IMR-90 (cell line): ENCODE results near the gene SMYD2. TPM values are rescaled to one million over a fixed set of nuclear protein-coding genes. Genes with fewer than 3 reads are reported as not detected.

Experiments used
- ATAC-seq: fragments of 200-7000 bp; cut with Tn5 transposase; 2 replicates; pipeline ENCODE4 v1.9.1; 2020; ENCODE audit warnings: low read depth, mild to moderate bottlenecking, moderate library complexity
- BruUV-seq: library from RNA; stranded (reverse); fragments of 400-500 nt; replicated peaks from 2 replicates; lab custom pipeline; 2021; lab: Mats Ljungman, UMichigan
- CTCF ChIA-PET: fragments of 300-600 bp; formaldehyde crosslinking; extraction: SDS; loops from one replicate; lab custom pipeline; 2021; ENCODE audit warnings: antibody characterized with exemption; lab: Yijun Ruan, JAX
- POLR2A ChIA-PET: fragments of 300-600 bp; sonication (Branson Sonifier 250); formaldehyde crosslinking; loops from one replicate; lab custom pipeline; 2022; ENCODE audit warnings: antibody characterized with exemption; ENCODE audit not compliant: unreplicated experiment; lab: Charles Lee
- DNase-seq: peaks from one replicate; pipeline ENCODE4 v3.0.0; 2013
- H2AFZ ChIP-seq: replicated peaks from 2 replicates; pipeline ENCODE3; 2013; ENCODE audit warnings: low read length, mild to moderate bottlenecking; ENCODE audit not compliant: poor library complexity
- H2AK5ac ChIP-seq: 2 replicates; pipeline ENCODE4 v1.6.1; 2013; ENCODE audit warnings: low read depth, low read length, inconsistent platforms
- H2AK9ac ChIP-seq: replicated peaks from 2 replicates; pipeline ENCODE3; 2013; ENCODE audit warnings: mild to moderate bottlenecking, low read depth, low read length, moderate library complexity; ENCODE audit not compliant: poor library complexity
- H2BK120ac ChIP-seq: 2 replicates; pipeline ENCODE4 v1.6.1; 2013; ENCODE audit warnings: low read depth, low read length, inconsistent platforms
- H2BK15ac ChIP-seq: 3 replicates; pipeline ENCODE4 v1.6.1; 2013; ENCODE audit warnings: low read depth, low read length, inconsistent platforms
- H2BK20ac ChIP-seq: 2 replicates; pipeline ENCODE4 v1.6.1; 2013; ENCODE audit warnings: low read depth, mild to moderate bottlenecking, inconsistent platforms, low read length, moderate library complexity
- H2BK5ac ChIP-seq: 2 replicates; pipeline ENCODE4 v1.6.1; 2013; ENCODE audit warnings: mild to moderate bottlenecking, low read depth, low read length, inconsistent platforms; ENCODE audit not compliant: poor library complexity, severe bottlenecking
- H3K14ac ChIP-seq: replicated peaks from 2 replicates; pipeline ENCODE4 v1.6.1; 2013; ENCODE audit warnings: low read depth, low read length, inconsistent platforms
- H3K18ac ChIP-seq: 2 replicates; pipeline ENCODE4 v1.6.1; 2013; ENCODE audit warnings: low read depth, low read length, control low read depth
- H3K23ac ChIP-seq: 2 replicates; pipeline ENCODE4 v1.6.1; 2013; ENCODE audit warnings: low read depth, low read length, inconsistent platforms
- H3K27ac ChIP-seq: 2 replicates; pipeline ENCODE4 v1.5.1; 2013; ENCODE audit warnings: mild to moderate bottlenecking, control low read depth, low read length; ENCODE audit not compliant: insufficient read depth
- H3K27me3 ChIP-seq: 2 replicates; pipeline ENCODE4 v1.6.1; 2013; ENCODE audit warnings: low read length; ENCODE audit not compliant: control insufficient read depth, insufficient read depth
- H3K36me3 ChIP-seq: 2 replicates; pipeline ENCODE4 v1.6.1; 2013; ENCODE audit warnings: low read length, mixed read lengths; ENCODE audit not compliant: control insufficient read depth, insufficient read depth
- H3K4ac ChIP-seq: 2 replicates; pipeline ENCODE4 v1.6.1; 2013; ENCODE audit warnings: low read depth, low read length, inconsistent platforms
- H3K4me1 ChIP-seq: 2 replicates; pipeline ENCODE4 v1.6.1; 2013; ENCODE audit warnings: low read length, mixed read lengths; ENCODE audit not compliant: control insufficient read depth, insufficient read depth
- H3K4me2 ChIP-seq: 2 replicates; pipeline ENCODE4 v1.6.1; 2013; ENCODE audit warnings: low read depth, mild to moderate bottlenecking, control low read depth, low read length, moderate library complexity
- H3K4me3 ChIP-seq: 2 replicates; pipeline ENCODE4 v1.5.1; 2013; ENCODE audit warnings: low read depth, mild to moderate bottlenecking, control low read depth, low read length, moderate library complexity; ENCODE audit not compliant: insufficient read depth
- H3K56ac ChIP-seq: 2 replicates; pipeline ENCODE4 v1.6.1; 2013; ENCODE audit warnings: low read length, inconsistent platforms; ENCODE audit not compliant: insufficient read depth; ENCODE audit errors: extremely low read depth
- H3K79me1 ChIP-seq, 2 experiments: 2 replicates each; pipeline ENCODE4 v1.6.1; 2013; ENCODE audit warnings: low read length in 2 of 2, inconsistent platforms in 1 of 2, low read depth in 1 of 2
- H3K9ac ChIP-seq: 2 replicates; pipeline ENCODE4 v1.6.1; 2013; ENCODE audit warnings: low read depth, low read length, control low read depth
- H3K9me1 ChIP-seq: 2 replicates; pipeline ENCODE4 v1.6.1; 2013; ENCODE audit warnings: low read length, inconsistent platforms; ENCODE audit not compliant: insufficient read depth
- H3K9me3 ChIP-seq: 2 replicates; pipeline ENCODE4 v1.6.1; 2013; ENCODE audit warnings: low read length; ENCODE audit not compliant: control insufficient read depth, insufficient read depth
- H4K20me1 ChIP-seq: 2 replicates; pipeline ENCODE4 v1.6.1; 2013; ENCODE audit warnings: low read length, inconsistent platforms; ENCODE audit not compliant: insufficient read depth
- H4K5ac ChIP-seq: 2 replicates; pipeline ENCODE4 v1.6.1; 2013; ENCODE audit warnings: mild to moderate bottlenecking, low read depth, low read length, control low read depth
- H4K8ac ChIP-seq, 2 experiments: 2 replicates each; pipeline ENCODE4 v1.6.1; 2013; ENCODE audit warnings: low read depth in 2 of 2, low read length in 2 of 2, control low read depth in 1 of 2, inconsistent platforms in 1 of 2
- H4K91ac ChIP-seq: 2 replicates; pipeline ENCODE4 v1.6.1; 2013; ENCODE audit warnings: low read depth, low read length, inconsistent platforms; ENCODE audit not compliant: insufficient read depth
- FOS ChIP-seq: fragments of 150-350 bp; IDR thresholded peaks from 2 replicates; pipeline ENCODE4 v1.6.1; 2016; ENCODE audit warnings: low read depth, low read length
- WGBS, 2 experiments: methylation state at CpG; one replicate each; pipeline versions ENCODE4 v1.1.5 to v1.1.7; 2013; ENCODE audit warnings: missing lambda C conversion rate in 2 of 2; ENCODE audit not compliant: insufficient read length in 1 of 2; ENCODE audit errors: extremely low coverage in 2 of 2; 5-methylcytosine and 5-hydroxymethylcytosine counted together
- dilution Hi-C: fragments of 300-500 bp; cut with HindIII; formaldehyde crosslinking; loops from one replicate; pipeline ENCODE4 v1.14.3; 2018; ENCODE audit warnings: low sequenced_read_pairs; ENCODE audit not compliant: unreplicated experiment
- in situ Hi-C: fragments of 300-500 bp; cut with MboI; formaldehyde crosslinking; loops from 3 replicates; pipeline ENCODE4 v1.14.3; 2019; ENCODE audit warnings: low sequenced_read_pairs, inconsistent platforms, mixed read lengths
- intact Hi-C: fragments of 100-400 bp; cut with micrococcal nuclease; formaldehyde crosslinking; loops from 2 replicates; pipeline ENCODE4 v1.10.0; 2022
- polyA plus RNA-seq, 3 experiments: library from polyadenylated mRNA; depleted of rRNA; stranded (reverse); fragments of >200 nt; gene quantifications; 2 replicates each; pipeline ENCODE4 v1.2.3, GENCODE V29; 2012; ENCODE audit warnings: low replicate concordance in 1 of 3
- total RNA-seq: library from RNA; depleted of rRNA; stranded (reverse); fragments of >200 nt; gene quantifications from 2 replicates; pipeline ENCODE4 v1.2.3, GENCODE V29; 2012
- TF ChIP-seq, protein P1 (sequence below): fragments of 150-350 bp; IDR thresholded peaks from 2 replicates; pipeline ENCODE4 v1.6.1; 2016; ENCODE audit warnings: low read depth, mild to moderate bottlenecking, low read length, moderate library complexity, borderline replicate concordance

SMYD2 gene
- total and polyA plus RNA-seq, 2 of the 4 experiments (the other 2 are of a cell fraction), result 32.7 to 61.7 TPM

DNA sequence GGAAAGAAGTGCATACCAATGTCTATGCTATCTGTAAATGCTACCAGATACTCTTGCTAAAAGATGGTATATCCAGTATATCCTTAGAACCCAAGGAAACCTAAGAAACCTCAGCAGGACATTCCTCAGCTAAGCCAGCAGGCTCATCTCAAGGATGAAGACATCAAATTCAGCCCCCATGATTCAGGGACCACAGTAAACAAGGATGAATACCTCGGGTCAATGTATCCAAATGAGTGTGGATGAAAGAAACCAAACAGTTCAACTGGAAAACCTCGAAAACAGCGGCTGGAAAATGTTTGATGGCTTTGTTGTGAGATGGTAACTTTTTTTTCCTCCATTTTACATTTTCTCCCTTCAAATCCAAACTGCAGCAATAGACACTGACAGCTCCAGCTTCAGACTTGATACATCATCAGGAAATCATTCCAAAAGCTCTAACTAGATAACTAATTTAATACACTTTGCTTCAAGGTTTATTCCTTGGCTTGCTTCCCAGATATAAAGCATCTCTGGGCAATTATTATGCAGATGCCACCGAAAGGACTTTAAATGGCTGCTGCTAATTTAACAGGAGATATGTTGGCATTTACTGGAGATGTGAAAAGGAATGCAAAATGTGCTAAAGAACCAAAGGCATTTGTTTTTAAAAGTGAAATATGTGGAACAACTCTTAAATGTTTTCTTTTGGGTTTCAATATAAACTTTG lies 73.6 kb downstream of the SMYD2 start:
- Histone ChIP-seq H3K36me3 (peaks cover 38% of the 10 kb centered on the region), H3K27me3 (no peaks in the 10 kb centered on the region), H3K79me1 (peaks cover 15 to 27% of the 10 kb centered on the region in 2 experiments; a peak in 3 of 4 replicates), H3K4me3 (no peak overlapping the region), H2BK20ac (no peak overlapping the region), H4K91ac (no peak overlapping the region), H3K18ac (no peak overlapping the region), H3K9me1 (peaks cover 6% of the 10 kb centered on the region; the same call in 1 of the 2 replicates), H4K5ac (no peak overlapping the region), H3K14ac (no peak overlapping the region), H4K8ac (no peak overlapping the region), H2AK9ac (no peak overlapping the region), H4K20me1 (no peaks in the 10 kb centered on the region), H2AK5ac (no peak overlapping the region), H3K23ac (no peak overlapping the region), H2BK15ac (no peak overlapping the region), H2AFZ (no peak overlapping the region), H3K9me3 (no peaks in the 10 kb centered on the region), H3K56ac (no peak overlapping the region), H3K9ac (no peak overlapping the region), H2BK5ac (peak overlapping the region; percentile 2), H2BK120ac (no peak overlapping the region), H3K4me1 (peaks cover 12% of the 10 kb centered on the region), H3K27ac (peak overlapping the region; percentile 5; the same call in 1 of the 2 replicates), H3K4me2 (no peak overlapping the region; the same call in 1 of the 2 replicates), H3K4ac (no peak overlapping the region)
- dilution Hi-C loops (no loop called here), intact Hi-C loops (no loop called here), in situ Hi-C loops (no loop called here)
- ATAC-seq, result peak; percentile 76
- TF ChIP-seq, protein P1, sequence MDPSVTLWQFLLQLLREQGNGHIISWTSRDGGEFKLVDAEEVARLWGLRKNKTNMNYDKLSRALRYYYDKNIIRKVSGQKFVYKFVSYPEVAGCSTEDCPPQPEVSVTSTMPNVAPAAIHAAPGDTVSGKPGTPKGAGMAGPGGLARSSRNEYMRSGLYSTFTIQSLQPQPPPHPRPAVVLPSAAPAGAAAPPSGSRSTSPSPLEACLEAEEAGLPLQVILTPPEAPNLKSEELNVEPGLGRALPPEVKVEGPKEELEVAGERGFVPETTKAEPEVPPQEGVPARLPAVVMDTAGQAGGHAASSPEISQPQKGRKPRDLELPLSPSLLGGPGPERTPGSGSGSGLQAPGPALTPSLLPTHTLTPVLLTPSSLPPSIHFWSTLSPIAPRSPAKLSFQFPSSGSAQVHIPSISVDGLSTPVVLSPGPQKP, result no peak
- TF ChIP-seq FOS, result 0 out of 2 replicates have a peak, but pooled peaks have one; percentile 26
- no CpG with 5 or more reads among the region's 4 CpGs for WGBS, 2 experiments
- ChIA-PET CTCF (interaction anchor here (0.9 to 2.3 kb wide), 2 partner anchors 21 to 230 kb away, joined by 3 to 6 read pairs; no protein-coding TSS in a partner anchor), POLR2A (interaction anchor here (0.6 kb wide), 1 partner anchor 140 kb away, joined by 5 read pairs; no protein-coding TSS in a partner anchor)
- BruUV-seq, result TSS peak; percentile 2
- peak; percentile 77 for DNase-seq
